ENCODE results near the gene DLG1. TPM values are rescaled to one million over a fixed set of nuclear protein-coding genes. Genes with fewer than 3 reads are reported as not detected.
"Not testable (repeated sequence)": the region's sequence is repeated elsewhere in the genome, so short reads cannot be mapped to it uniquely, and the experiment has no call there.

The DLG1 gene
- polyA plus RNA-seq, 4 donors, result 68.7 to 98.7 (median 88.6) TPM

DNA sequence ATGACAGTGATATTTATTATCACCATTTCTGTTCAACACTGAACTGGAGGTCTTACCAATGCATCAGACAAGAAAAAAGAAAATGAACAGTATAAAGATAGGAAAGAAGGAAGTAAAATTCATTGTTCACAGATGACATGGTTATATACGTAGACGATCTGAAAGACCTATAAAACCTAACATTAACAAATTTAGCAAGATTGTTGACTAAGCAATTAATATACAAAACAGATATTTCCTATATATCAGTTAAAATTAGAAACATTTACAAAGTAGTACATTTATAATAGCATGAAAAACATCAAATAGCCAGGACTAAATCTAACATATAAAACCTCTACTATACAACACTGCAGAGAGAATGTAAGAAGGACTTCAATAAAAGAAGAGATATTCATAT, 176.0 kb downstream of the DLG1 start:
- DNase-seq (ENCODE audit: low read depth in 4 of 4, low spot score in 3 of 4), result no peak

DNA sequence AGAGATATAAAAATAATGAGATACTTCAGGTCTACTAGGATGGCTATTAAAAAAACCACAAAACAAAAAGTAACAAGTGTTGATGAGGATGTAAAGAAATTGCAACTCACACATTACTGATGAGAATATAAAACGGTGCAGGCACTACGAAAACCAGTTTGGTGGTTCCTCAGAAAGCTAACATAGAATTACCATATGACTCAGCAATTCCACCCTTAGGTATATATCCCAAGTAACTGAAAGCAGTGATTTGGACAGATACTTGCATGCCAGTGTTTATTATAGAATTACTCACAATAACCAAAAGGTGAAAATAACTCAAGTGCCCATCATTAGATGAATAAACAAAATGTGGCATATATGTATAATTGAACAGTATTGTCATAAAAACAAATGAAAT, 181.3 kb downstream of the DLG1 start:
- DNase-seq (ENCODE audit: low read depth in 4 of 4, low spot score in 3 of 4), result no peak

DNA sequence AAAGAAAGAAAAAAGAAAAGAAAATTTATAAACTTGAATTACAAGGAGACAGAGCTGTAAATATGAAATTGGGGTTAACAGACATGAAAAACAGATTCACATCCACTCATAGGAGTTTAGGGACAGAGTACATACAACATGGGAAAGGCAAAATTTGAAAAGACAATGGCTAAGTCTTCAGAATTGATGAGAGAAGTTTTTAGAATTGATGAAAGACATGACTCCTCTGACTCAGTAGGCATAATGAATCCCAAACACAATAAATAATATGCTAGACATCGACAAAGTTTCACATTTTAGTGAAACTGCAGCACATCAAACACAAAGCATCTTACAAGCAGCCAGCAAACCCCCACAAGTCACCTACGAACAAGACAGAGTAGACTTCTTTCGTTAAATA, 184.4 kb downstream of the DLG1 start:
- DNase-seq (ENCODE audit: low read depth in 4 of 4, low spot score in 3 of 4), result no peak

GRCh38 chr3:197111685-197112084, 186.7 kb downstream of the DLG1 start:
- DNase-seq (ENCODE audit: low read depth in 4 of 4, low spot score in 3 of 4), result no peak

GRCh38 chr3:197105786-197106185, 192.6 kb downstream of the DLG1 start:
- DNase-seq (ENCODE audit: low read depth in 4 of 4, low spot score in 3 of 4), result no peak

GRCh38 chr3:197104738-197105137, 193.7 kb downstream of the DLG1 start:
- no peak for DNase-seq (ENCODE audit: low read depth in 4 of 4, low spot score in 3 of 4)

- DNase-seq (ENCODE audit: low read depth in 4 of 4, low spot score in 3 of 4), result no peak
Observed at GRCh38 chr3:197103766-197104165, 194.6 kb downstream of the DLG1 start.

DNA sequence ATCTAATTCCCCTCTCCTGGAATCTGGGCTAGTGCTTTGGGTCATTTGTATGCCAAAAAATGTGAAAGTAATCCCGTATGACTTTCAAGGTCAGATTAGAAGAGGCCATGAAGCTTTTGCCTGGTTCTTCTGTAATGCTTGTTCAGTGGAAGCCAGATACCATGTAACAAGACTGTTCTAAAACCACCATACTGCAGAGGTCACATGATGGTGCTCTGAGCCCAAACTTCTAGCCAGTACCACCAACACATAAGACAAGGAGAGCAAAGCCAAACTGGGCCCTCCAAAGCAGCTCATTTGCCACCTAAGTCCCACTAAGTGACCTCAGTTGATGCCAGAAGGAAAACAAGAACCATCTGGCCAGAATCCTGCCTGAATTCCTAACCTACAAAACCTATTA, 204.5 kb downstream of the DLG1 start:
- no peak for DNase-seq (ENCODE audit: low read depth in 4 of 4, low spot score in 3 of 4)

DNA sequence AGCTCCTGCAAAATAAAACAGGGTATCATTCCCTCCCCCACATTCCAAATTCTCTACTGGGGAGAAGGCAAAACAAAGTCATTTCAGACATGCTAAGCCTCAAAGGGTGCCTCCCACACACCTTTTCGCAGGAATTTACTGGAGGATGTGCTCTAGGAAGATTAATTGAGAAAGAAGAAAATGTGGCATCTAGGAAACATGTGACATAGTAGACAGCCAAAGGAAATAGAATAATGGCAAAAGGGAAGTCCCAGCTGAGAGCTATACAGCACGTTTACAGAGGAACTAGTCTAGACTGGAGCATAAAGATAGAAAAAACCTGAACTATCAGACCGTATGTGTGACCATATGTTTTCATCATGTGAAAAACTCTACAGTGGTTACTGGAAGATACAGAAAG, 210.0 kb downstream of the DLG1 start:
- DNase-seq (ENCODE audit: low read depth in 4 of 4, low spot score in 3 of 4), result peak; percentile 1 to 30 (median 8)

GRCh38 chr3:197085137-197085536, 213.3 kb downstream of the DLG1 start:
- DNase-seq (ENCODE audit: low read depth in 4 of 4, low spot score in 3 of 4), result no peak

GRCh38 chr3:197083486-197083885, 214.9 kb downstream of the DLG1 start:
- no peak for DNase-seq (ENCODE audit: low read depth in 4 of 4, low spot score in 3 of 4)

GRCh38 chr3:197082871-197083270, 215.5 kb downstream of the DLG1 start:
- DNase-seq (ENCODE audit: low read depth in 4 of 4, low spot score in 3 of 4), result no peak

- no peak for DNase-seq (ENCODE audit: low read depth in 4 of 4, low spot score in 3 of 4)
Observed at GRCh38 chr3:197080344-197080743, 218.1 kb downstream of the DLG1 start.

DNA sequence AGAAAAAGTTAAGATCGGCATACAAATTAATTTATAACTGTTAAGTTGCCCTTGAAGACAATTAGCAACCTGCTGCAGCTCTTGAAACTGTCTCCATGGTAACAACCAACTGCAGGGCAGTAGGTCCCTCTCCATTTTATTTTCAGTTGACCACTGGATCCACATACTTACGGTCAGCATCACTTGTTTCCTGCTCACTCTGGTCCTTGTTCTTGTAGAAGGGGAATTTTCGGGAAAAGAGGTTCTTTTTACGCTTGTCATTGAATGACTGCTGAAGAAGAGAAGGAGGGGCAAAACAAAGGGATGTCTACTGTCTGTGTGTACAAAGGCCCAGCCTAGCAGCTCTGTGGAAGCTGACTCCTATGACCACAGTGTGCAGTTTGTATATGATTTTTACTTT, 222.0 kb downstream of the DLG1 start:
- no peak for DNase-seq (ENCODE audit: low read depth in 4 of 4, low spot score in 3 of 4)

GRCh38 chr3:197068077-197068476, 230.3 kb downstream of the DLG1 start:
- no peak for DNase-seq (ENCODE audit: low read depth in 4 of 4, low spot score in 3 of 4)

- no peak for DNase-seq (ENCODE audit: low read depth in 4 of 4, low spot score in 3 of 4)
Observed at GRCh38 chr3:197064771-197065170, 233.6 kb downstream of the DLG1 start.

GRCh38 chr3:197062446-197062845, 236.0 kb downstream of the DLG1 start:
- no peak for DNase-seq (ENCODE audit: low read depth in 4 of 4, low spot score in 3 of 4)

GRCh38 chr3:197051637-197052036, 246.8 kb downstream of the DLG1 start:
- not testable (repeated sequence) for DNase-seq (ENCODE audit: low read depth in 4 of 4, low spot score in 3 of 4)

DNA sequence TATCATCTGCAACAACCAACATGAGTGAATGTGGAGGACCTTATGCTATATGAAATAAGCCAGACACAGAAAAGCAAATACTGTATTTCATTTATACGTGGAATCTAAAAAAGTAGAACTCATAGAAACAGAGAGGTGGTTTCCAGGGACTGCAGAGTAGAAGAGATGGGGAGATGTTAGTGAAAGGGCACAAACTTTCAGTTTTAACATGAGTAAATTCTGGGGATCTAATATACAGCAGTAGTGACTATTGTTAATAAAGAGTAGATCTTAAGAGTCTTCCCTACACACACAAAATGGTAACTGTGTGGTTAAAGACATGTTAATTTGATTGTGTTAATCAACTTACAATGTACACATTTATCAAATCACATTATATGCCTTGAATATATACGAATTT, 247.9 kb downstream of the DLG1 start:
- no peak for DNase-seq (ENCODE audit: low read depth in 4 of 4, low spot score in 3 of 4)

DNA sequence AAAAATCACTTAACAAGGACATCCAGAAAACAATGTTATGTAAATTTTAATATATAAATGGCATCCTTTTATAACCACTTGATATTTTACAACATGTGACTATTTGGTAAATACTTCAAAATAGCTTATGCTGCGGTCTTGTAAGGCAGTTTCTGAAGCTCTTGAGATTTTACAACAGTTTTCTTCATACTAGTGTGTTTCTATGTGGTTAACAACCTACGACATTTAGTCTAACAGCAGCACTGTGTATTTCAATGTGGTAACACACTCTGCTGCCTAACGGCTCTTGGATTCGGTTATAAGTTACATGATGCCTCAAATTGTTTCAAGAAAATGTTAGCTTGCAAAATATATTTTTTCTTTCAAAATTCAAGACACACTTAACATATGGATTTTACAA, 255.9 kb downstream of the DLG1 start:
- no peak for DNase-seq (ENCODE audit: low read depth in 4 of 4, low spot score in 3 of 4)

DNA sequence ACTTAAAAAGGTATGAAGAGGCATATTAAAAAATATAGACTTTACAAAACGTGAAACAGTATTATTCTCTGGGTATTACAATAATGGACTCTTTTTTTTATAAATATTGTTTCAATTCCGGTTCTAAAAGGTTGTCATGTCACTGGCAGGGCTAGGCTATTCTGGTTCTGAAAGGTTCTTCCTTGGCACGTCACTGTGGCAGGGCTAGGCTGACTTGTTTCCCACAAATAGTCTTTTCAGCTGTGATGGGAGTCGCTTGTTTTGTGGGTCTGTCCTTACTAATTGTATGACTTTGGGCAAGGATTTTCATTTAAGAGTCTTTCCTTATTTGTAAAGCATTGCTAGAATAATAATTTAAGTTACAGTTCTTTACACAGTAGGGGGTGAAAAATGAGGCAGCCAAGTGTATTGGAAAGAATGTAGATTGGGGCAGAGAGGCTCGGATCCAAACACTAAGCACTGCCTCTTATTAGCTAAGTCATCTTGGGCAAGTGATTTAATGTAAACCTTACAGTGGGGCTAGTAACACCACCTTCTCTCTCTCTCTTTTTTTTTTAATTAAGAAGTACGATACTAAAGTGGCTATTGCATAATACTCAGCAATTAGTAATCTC, 256.4 kb downstream of the DLG1 start:
- no peak for DNase-seq (ENCODE audit: low read depth in 4 of 4, low spot score in 3 of 4)

DNA sequence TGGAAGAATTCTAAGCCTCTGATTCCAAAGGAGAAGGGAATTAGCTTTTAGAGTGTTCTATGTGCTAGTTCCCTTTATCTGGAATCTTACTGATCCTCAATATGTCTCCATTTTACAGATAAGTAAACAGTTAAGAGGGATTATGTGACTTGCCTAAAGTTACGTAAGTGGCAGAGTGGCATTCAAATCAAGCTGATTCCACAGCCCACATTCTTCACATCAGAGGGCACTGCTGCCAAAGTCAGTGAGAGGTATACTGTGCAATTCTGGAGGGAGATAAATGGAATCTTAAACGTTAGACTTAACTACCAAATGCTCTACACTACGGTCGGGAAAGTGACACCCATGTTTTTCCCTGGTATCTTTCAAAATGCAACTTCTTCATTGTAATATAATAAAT, 257.8 kb downstream of the DLG1 start:
- no peak for DNase-seq (ENCODE audit: low read depth in 4 of 4, low spot score in 3 of 4)
